RWPE2 (cell line): Measurements from ENCODE around the gene NUB1.

Source experiments
- ATAC-seq: fragments of 200-7000 bp; cut with Tn5 transposase; 3 replicates; pipeline ENCODE4 v1.9.1; 2021; ENCODE audit warnings: low read depth
- DNase-seq: peaks from one replicate; pipeline ENCODE4 v3.0.0-alpha.2; 2020; ENCODE audit warnings: low spot score
- H3K27ac ChIP-seq: fragments of 450-650 bp; 2 replicates; pipeline ENCODE4 v1.5.1; 2017; ENCODE audit warnings: mild to moderate bottlenecking; ENCODE audit not compliant: poor library complexity, severe bottlenecking
- H3K27me3 ChIP-seq: fragments of 250-450 bp; sonication (Bioruptor Pico); 2 replicates; pipeline ENCODE4 v1.5.1; 2021; ENCODE audit warnings: mild to moderate bottlenecking, moderate library complexity; ENCODE audit not compliant: insufficient read depth, poor library complexity, severe bottlenecking
- H3K36me3 ChIP-seq: fragments of 250-450 bp; sonication (Bioruptor Pico); 2 replicates; pipeline ENCODE4 v1.5.1; 2020; ENCODE audit warnings: low read depth, mild to moderate bottlenecking, moderate library complexity
- H3K4me1 ChIP-seq: fragments of 250-450 bp; sonication (Bioruptor Pico); 2 replicates; pipeline ENCODE4 v1.5.1; 2021; ENCODE audit warnings: mild to moderate bottlenecking, moderate library complexity; ENCODE audit not compliant: insufficient read depth, poor library complexity, severe bottlenecking
- H3K4me3 ChIP-seq: fragments of 250-450 bp; sonication (Bioruptor Pico); 2 replicates; pipeline ENCODE4 v1.5.1; 2021; ENCODE audit warnings: mild to moderate bottlenecking, moderate library complexity; ENCODE audit not compliant: severe bottlenecking
- H3K9me3 ChIP-seq: fragments of 250-450 bp; sonication (Bioruptor Pico); 2 replicates; pipeline ENCODE4 v1.5.1; 2021; ENCODE audit warnings: mild to moderate bottlenecking, moderate library complexity; ENCODE audit not compliant: severe bottlenecking
- TF ChIP-seq, protein P1 (sequence below): fragments of 450-650 bp; IDR thresholded peaks from one replicate; pipeline ENCODE4 v1.5.1; 2017; ENCODE audit warnings: mild to moderate bottlenecking, moderate library complexity; ENCODE audit not compliant: poor library complexity, severe bottlenecking

NUB1 gene

DNA sequence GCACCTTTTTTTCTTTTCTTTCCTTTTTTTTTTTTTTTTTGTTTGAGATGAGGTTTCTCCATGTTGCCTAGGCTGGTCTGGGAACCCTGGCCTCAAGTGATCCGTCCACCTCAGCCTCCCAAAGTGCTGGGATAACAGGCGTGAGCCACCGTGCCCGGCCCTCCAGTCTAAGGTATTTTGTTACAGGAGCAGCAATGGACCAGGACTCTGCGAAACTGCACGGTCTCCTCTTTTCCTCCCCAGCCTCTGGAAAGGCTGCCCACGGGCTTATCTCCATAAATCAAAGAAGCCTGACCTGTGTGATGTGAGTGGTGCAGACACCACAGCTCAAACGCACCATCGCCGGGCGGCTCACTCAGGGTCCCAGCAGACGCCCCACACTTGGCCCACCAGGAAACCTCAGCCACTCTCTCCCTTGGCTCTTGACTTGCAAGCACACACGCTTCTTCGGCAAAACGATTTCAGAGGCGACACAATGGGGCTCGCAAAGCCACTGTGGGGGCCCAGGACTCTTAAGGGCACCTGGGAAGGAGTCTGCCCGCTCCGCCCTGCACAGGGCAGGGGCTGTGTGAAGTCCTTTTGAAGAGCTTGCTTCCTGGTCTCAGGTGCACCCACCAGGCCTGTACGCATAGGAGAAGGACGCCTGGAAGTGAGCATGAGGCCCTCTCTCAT, 47.6 kb downstream of the NUB1 start:
- ATAC-seq = no peak
- TF ChIP-seq, protein P1, sequence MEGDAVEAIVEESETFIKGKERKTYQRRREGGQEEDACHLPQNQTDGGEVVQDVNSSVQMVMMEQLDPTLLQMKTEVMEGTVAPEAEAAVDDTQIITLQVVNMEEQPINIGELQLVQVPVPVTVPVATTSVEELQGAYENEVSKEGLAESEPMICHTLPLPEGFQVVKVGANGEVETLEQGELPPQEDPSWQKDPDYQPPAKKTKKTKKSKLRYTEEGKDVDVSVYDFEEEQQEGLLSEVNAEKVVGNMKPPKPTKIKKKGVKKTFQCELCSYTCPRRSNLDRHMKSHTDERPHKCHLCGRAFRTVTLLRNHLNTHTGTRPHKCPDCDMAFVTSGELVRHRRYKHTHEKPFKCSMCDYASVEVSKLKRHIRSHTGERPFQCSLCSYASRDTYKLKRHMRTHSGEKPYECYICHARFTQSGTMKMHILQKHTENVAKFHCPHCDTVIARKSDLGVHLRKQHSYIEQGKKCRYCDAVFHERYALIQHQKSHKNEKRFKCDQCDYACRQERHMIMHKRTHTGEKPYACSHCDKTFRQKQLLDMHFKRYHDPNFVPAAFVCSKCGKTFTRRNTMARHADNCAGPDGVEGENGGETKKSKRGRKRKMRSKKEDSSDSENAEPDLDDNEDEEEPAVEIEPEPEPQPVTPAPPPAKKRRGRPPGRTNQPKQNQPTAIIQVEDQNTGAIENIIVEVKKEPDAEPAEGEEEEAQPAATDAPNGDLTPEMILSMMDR = no peak
- no peak overlapping the region for H3K4me3 ChIP-seq

DNA sequence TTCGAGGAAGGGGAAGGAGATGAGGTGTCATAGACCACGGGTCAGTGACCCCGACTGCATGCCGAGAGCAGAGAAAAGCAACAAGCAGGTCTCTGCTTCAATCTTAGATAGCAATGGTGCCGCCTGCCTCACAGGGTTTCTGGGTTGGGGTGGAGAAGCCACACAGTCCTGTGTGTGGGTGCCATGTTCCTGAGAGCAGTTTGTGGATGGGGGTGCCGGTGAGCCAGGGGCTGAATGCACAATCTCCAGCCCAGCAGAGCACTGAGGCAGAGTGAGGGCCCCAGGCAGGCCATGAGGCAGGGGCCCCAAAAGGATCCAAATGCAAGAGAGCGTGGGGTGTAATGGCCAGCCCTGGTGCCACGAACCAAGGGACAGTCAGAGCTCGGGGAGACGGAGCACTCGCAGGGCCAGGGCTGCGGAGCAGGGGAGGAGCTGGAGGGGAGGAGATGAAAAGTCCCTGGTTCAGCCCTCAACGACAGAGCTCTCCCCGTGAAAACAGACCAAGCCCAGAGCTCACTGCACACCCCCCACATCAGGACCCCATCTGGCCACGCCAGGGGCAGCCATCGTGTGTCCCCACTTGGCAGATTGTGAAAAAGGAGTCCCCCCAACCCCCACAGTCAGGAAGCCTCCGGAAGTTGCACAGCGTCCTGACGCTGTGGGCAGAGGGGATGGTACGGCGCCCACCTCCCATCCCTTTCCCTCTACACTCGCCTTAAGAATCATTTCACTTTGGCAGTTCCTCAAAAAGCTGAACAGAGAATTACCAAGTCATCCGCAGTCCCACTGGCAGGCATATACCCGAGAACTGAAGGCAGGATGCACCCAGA, 48.4 kb downstream of the NUB1 start:
- no peak for ATAC-seq
- no peak overlapping the region for H3K27ac ChIP-seq
- no peak for DNase-seq
- H3K36me3 ChIP-seq = no peaks in the 10 kb centered on the region
- H3K4me1 ChIP-seq = no peaks in the 10 kb centered on the region
- TF ChIP-seq, protein P1 = no peak
- H3K27me3 ChIP-seq = no peaks in the 10 kb centered on the region
- H3K4me3 ChIP-seq = no peak overlapping the region
- no peaks in the 10 kb centered on the region for H3K9me3 ChIP-seq

More for the DNA sequence above, 47.6 kb downstream of the NUB1 start:
- no peak for DNase-seq
- Histone ChIP-seq H3K27me3 (no peaks in the 10 kb centered on the region), H3K4me1 (no peaks in the 10 kb centered on the region), H3K9me3 (no peaks in the 10 kb centered on the region), H3K36me3 (no peaks in the 10 kb centered on the region), H3K27ac (no peak overlapping the region)

DNA sequence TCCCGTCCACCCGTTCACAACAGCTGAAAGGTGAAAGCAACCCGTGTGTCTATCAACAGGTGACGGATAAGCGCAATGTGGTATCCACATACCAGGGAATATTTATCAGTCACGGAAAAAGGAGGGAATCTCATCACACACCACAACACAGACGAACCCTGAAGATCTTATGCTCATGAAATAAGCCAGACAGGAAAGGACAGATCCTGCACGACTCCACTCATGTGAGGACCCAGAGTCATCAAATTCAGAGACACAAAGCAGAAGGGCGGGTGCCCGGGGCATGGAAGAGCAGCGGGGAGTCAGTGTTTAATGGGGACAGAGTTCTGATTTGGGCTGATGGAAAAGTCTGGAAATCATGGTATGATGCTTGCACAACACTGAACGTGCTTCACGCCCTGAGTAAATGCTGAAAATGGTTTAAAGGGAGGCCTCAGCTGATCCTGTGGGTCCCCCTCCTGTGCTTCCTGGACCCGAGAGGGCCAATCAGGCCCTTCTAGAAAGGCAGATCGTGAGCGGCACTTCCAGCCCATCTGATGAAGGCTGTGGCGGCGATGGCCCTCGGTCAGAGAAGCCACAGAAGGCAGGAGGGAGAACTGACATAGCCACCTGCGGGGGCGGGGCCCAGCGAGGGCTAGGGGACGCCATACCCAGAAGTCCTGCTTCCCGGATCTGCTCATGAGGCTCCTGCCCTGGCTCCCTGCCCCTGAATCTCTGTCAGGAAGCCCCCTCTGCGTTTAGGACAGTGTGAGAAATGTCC, 49.2 kb downstream of the NUB1 start:
- Histone ChIP-seq H3K4me1 (no peaks in the 10 kb centered on the region), H3K27me3 (no peaks in the 10 kb centered on the region), H3K4me3 (no peak overlapping the region), H3K9me3 (no peaks in the 10 kb centered on the region), H3K36me3 (no peaks in the 10 kb centered on the region), H3K27ac (no peak overlapping the region)
- ATAC-seq = no peak
- DNase-seq = peak; percentile 41
- TF ChIP-seq, protein P1 = no peak

DNA sequence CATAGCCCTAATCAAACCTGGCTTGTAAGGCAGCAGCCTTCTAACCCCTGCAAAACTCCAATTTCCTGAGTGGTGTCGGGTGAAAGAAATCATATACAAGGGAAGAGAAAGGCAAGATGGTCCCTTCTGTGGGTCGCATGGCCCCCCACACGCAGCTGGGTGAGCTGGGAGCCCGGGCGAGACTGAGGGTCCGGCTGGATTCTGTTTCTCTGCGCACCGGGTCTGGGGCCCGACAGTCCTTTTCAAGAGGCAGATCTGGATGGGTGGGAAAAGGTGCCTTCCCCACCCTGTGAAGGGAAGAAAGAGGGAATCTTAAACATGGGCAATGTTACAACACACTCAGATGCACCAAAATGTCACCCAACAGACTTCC, 49.7 kb downstream of the NUB1 start:
- TF ChIP-seq, protein P1 = no peak
- Histone ChIP-seq H3K27ac (no peak overlapping the region), H3K4me3 (no peak overlapping the region), H3K36me3 (no peaks in the 10 kb centered on the region), H3K9me3 (no peaks in the 10 kb centered on the region), H3K4me1 (no peaks in the 10 kb centered on the region), H3K27me3 (no peaks in the 10 kb centered on the region)
- DNase-seq (no peak), ATAC-seq (no peak)
